ENCODE measurements around the gene MCF2L.

DNA sequence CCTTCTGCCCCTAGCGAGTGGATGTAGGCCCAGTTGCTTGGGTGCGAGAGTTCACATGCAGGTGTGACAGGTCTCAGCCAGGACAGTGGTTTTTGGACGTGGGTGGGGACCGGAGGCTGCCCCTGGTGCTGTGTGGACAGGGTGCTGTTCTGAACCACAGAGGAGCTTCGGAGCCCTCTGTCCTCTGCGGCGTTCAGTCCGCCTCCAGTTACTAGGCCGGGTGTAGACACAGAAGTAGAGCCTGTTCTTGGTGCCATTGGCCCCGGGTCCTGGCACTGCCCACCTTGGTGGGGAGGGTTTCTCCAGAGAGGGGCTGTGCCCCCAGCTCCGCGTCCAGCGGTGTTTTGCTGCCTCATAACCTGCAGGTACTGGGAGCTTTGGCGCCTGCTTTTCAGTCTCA is 52.4 kb downstream of the MCF2L start:
- TF ChIP-seq, protein P1, sequence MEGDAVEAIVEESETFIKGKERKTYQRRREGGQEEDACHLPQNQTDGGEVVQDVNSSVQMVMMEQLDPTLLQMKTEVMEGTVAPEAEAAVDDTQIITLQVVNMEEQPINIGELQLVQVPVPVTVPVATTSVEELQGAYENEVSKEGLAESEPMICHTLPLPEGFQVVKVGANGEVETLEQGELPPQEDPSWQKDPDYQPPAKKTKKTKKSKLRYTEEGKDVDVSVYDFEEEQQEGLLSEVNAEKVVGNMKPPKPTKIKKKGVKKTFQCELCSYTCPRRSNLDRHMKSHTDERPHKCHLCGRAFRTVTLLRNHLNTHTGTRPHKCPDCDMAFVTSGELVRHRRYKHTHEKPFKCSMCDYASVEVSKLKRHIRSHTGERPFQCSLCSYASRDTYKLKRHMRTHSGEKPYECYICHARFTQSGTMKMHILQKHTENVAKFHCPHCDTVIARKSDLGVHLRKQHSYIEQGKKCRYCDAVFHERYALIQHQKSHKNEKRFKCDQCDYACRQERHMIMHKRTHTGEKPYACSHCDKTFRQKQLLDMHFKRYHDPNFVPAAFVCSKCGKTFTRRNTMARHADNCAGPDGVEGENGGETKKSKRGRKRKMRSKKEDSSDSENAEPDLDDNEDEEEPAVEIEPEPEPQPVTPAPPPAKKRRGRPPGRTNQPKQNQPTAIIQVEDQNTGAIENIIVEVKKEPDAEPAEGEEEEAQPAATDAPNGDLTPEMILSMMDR (IDR thresholded peaks at IDR 0.05): no peak
- TF ChIP-seq POLR2A (IDR thresholded peaks at IDR 0.05): no peak
